Loucy (cell line): ENCODE measurements around the gene REC8.

ENCODE experiments used
- H2AFZ ChIP-seq: fragments of 200-600 bp; sonication (generic); 2 replicates; pipeline ENCODE4 v1.6.0; 2016; ENCODE audit warnings: antibody characterized with exemption, mild to moderate bottlenecking, low read length, moderate library complexity
- H3F3A ChIP-seq: fragments of 200-600 bp; 2 replicates; pipeline ENCODE4 v1.6.0; 2016; ENCODE audit warnings: antibody characterized with exemption, low read depth, mild to moderate bottlenecking
- H3K27me3 ChIP-seq: fragments of 200-600 bp; sonication (generic); 2 replicates; pipeline ENCODE4 v1.6.1; 2014; ENCODE audit warnings: low read length, mild to moderate bottlenecking; ENCODE audit not compliant: insufficient read depth, poor library complexity, severe bottlenecking
- H3K36me3 ChIP-seq: fragments of 200-600 bp; sonication (generic); 2 replicates; pipeline ENCODE4 v1.6.1; 2016; ENCODE audit warnings: low read length; ENCODE audit not compliant: insufficient read depth
- H3K4me1 ChIP-seq: fragments of 200-600 bp; sonication (generic); 2 replicates; pipeline ENCODE4 v1.5.1; 2014; ENCODE audit warnings: low read length, mild to moderate bottlenecking; ENCODE audit not compliant: insufficient read depth, poor library complexity, severe bottlenecking
- H3K4me2 ChIP-seq: fragments of 200-600 bp; sonication (generic); 2 replicates; pipeline ENCODE4 v1.6.0; 2014; ENCODE audit warnings: antibody characterized with exemption, low read length, low read depth, mild to moderate bottlenecking; ENCODE audit not compliant: poor library complexity, severe bottlenecking
- H3K4me3 ChIP-seq: fragments of 200-600 bp; sonication (generic); 2 replicates; pipeline ENCODE4 v1.5.1; 2014; ENCODE audit warnings: low read length, mild to moderate bottlenecking, mixed read lengths; ENCODE audit not compliant: poor library complexity, severe bottlenecking
- H3K79me2 ChIP-seq: fragments of 200-600 bp; sonication (generic); 2 replicates; pipeline ENCODE4 v1.6.1; 2014; ENCODE audit warnings: low read length; ENCODE audit not compliant: insufficient read depth
- H3K9ac ChIP-seq: fragments of 200-600 bp; sonication (generic); 2 replicates; pipeline ENCODE4 v1.6.0; 2014; ENCODE audit warnings: mild to moderate bottlenecking, low read depth, low read length, moderate library complexity; ENCODE audit not compliant: poor library complexity, severe bottlenecking
- H3K9me2 ChIP-seq: fragments of 200-600 bp; sonication (generic); replicated peaks from 2 replicates; pipeline ENCODE4 v1.6.1; 2016; ENCODE audit warnings: low read depth, low read length, mixed read lengths
- H3K9me3 ChIP-seq: fragments of 200-600 bp; sonication (generic); 2 replicates; pipeline ENCODE4 v1.6.1; 2014; ENCODE audit warnings: mild to moderate bottlenecking, antibody characterized with exemption, low read length, low read depth; ENCODE audit not compliant: insufficient read depth
- H4K20me1 ChIP-seq: fragments of 200-600 bp; sonication (generic); 2 replicates; pipeline ENCODE4 v1.6.0; 2014; ENCODE audit warnings: antibody characterized with exemption, low read length, mild to moderate bottlenecking; ENCODE audit not compliant: insufficient read depth, poor library complexity, severe bottlenecking
- CTCF ChIP-seq: fragments of 200-600 bp; sonication (generic); conservative IDR thresholded peaks from 2 replicates; pipeline ENCODE4 v1.5.1; 2014; ENCODE audit warnings: mild to moderate bottlenecking, antibody characterized with exemption, low read length
- EZH2phosphoT487 ChIP-seq: fragments of 200-600 bp; IDR thresholded peaks from 2 replicates; pipeline ENCODE4 v1.6.1; 2018; ENCODE audit warnings: antibody characterized with exemption, mild to moderate bottlenecking, moderate library complexity, borderline replicate concordance

The REC8 gene

GRCh38 chr14:24224618-24225071, 52.8 kb downstream of the REC8 start:
- Histone ChIP-seq H4K20me1 (no peaks in the 10 kb centered on the region), H3K36me3 (no peaks in the 10 kb centered on the region), H3K79me2 (peaks cover 24% of the 10 kb centered on the region), H3K9me3 (no peaks in the 10 kb centered on the region), H3F3A (no peaks in the 10 kb centered on the region), H2AFZ (no peak overlapping the region), H3K4me3 (no peak overlapping the region), H3K4me2 (no peak overlapping the region), H3K9me2 (no peaks in the 10 kb centered on the region), H3K9ac (no peak overlapping the region), H3K4me1 (no peaks in the 10 kb centered on the region), H3K27me3 (no peaks in the 10 kb centered on the region)
- TF ChIP-seq EZH2phosphoT487 (no peak), CTCF (no peak)

- H4K20me1 ChIP-seq: no peaks in the 10 kb centered on the region
These were observed 54.6 kb downstream of the REC8 start for GRCh38 chr14:24226473-24226872.

GRCh38 chr14:24228902-24229301, 57.0 kb downstream of the REC8 start:
- H3K79me2 ChIP-seq: peaks cover 55% of the 10 kb centered on the region
- H3K4me1 ChIP-seq: peaks cover 18% of the 10 kb centered on the region
- H3K27me3 ChIP-seq: no peaks in the 10 kb centered on the region
- no peaks in the 10 kb centered on the region for H3F3A ChIP-seq
- no peaks in the 10 kb centered on the region for H3K9me2 ChIP-seq
- no peak overlapping the region for H3K9ac ChIP-seq
- no peak overlapping the region for H3K4me2 ChIP-seq
- H3K36me3 ChIP-seq: no peaks in the 10 kb centered on the region
- no peaks in the 10 kb centered on the region for H3K9me3 ChIP-seq
- H4K20me1 ChIP-seq: no peaks in the 10 kb centered on the region
- H3K4me3 ChIP-seq: no peak overlapping the region
- TF ChIP-seq EZH2phosphoT487 (no peak), CTCF (no peak)
- no peak overlapping the region for H2AFZ ChIP-seq

More at GRCh38 chr14:24226473-24226872, 54.6 kb downstream of the REC8 start:
- Histone ChIP-seq H3K4me3 (no peak overlapping the region), H3K79me2 (peaks cover 38% of the 10 kb centered on the region), H3K4me1 (peaks cover 6% of the 10 kb centered on the region), H3K4me2 (no peak overlapping the region), H3K9me2 (no peaks in the 10 kb centered on the region), H3K27me3 (no peaks in the 10 kb centered on the region), H2AFZ (no peak overlapping the region), H3K9ac (no peak overlapping the region), H3F3A (no peaks in the 10 kb centered on the region), H3K36me3 (no peaks in the 10 kb centered on the region), H3K9me3 (no peaks in the 10 kb centered on the region)
- TF ChIP-seq EZH2phosphoT487: no peak
- no peak for TF ChIP-seq CTCF
